ENCODE data around the gene RNF32. TPM values are rescaled to one million over a fixed set of nuclear protein-coding genes. Genes with fewer than 3 reads are reported as not detected.

RNF32 gene
- total and polyA plus RNA-seq, 2 of the 13 experiments (the other 11 are each of a cell fraction or from before 2014, with no cell fraction given), result not detected

GRCh38 chr7:156666368-156667109 lies 26.0 kb downstream of the RNF32 start (continued):
- TF ChIP-seq ZNF160 (CRISPR knock-in tag; IDR thresholded peaks at IDR 0.05) (no peak), ZNF768 (CRISPR knock-in tag; IDR thresholded peaks at IDR 0.05) (no peak), YY1 (IDR thresholded peaks at IDR 0.05; ENCODE audit: insufficient read depth, insufficient replicate concordance, low read depth, low read length) (no peak), KLF11 (CRISPR knock-in tag; IDR thresholded peaks at IDR 0.05) (no peak), RFX5 (IDR thresholded peaks at IDR 0.05; ENCODE audit: low read depth, low read length) (no peak), ZNF136 (CRISPR knock-in tag; IDR thresholded peaks at IDR 0.05; ENCODE audit: low read depth) (no peak), PRDM15 (CRISPR knock-in tag; IDR thresholded peaks at IDR 0.05) (no peak), BORCS8-MEF2B (CRISPR knock-in tag; IDR thresholded peaks at IDR 0.05) (no peak), ZSCAN20 (CRISPR knock-in tag; IDR thresholded peaks at IDR 0.05; ENCODE audit: borderline replicate concordance) (no peak), ZNF660 (CRISPR knock-in tag; IDR thresholded peaks at IDR 0.05; ENCODE audit: borderline replicate concordance, low read depth) (no peak), ZNF619 (CRISPR knock-in tag; IDR thresholded peaks at IDR 0.05) (no peak), AGO2 (optimal IDR thresholded peaks at IDR 0.05; ENCODE audit: low read depth, low read length) (no peak), ZNF350 (CRISPR knock-in tag; IDR thresholded peaks at IDR 0.05; ENCODE audit: borderline replicate concordance, low read depth) (no peak), SOX6 (IDR thresholded peaks at IDR 0.05) (no peak), SOX6 (CRISPR knock-in tag; IDR thresholded peaks at IDR 0.05) (peak; percentile 67), ZNF557 (CRISPR knock-in tag; IDR thresholded peaks at IDR 0.05) (no peak), KLF12 (CRISPR knock-in tag; IDR thresholded peaks at IDR 0.05; ENCODE audit: borderline replicate concordance) (no peak), TRIM24 (CRISPR knock-in tag; IDR thresholded peaks at IDR 0.05) (no peak), ZNF563 (CRISPR knock-in tag; IDR thresholded peaks at IDR 0.05) (no peak), FOXM1 (CRISPR knock-in tag; IDR thresholded peaks at IDR 0.05) (no peak), POLR2A (IDR thresholded peaks at IDR 0.05; ENCODE audit: insufficient read depth in 1 of 2, low read depth in 2 of 2, low read length in 2 of 2) (no peak)
- TF ChIP-seq, protein P1, sequence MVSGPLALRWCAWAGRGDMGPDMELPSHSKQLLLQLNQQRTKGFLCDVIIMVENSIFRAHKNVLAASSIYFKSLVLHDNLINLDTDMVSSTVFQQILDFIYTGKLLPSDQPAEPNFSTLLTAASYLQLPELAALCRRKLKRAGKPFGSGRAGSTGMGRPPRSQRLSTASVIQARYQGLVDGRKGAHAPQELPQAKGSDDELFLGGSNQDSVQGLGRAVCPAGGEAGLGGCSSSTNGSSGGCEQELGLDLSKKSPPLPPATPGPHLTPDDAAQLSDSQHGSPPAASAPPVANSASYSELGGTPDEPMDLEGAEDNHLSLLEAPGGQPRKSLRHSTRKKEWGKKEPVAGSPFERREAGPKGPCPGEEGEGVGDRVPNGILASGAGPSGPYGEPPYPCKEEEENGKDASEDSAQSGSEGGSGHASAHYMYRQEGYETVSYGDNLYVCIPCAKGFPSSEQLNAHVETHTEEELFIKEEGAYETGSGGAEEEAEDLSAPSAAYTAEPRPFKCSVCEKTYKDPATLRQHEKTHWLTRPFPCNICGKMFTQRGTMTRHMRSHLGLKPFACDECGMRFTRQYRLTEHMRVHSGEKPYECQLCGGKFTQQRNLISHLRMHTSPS (CRISPR knock-in tag; IDR thresholded peaks at IDR 0.05; ENCODE audit: low read depth), result no peak
- TF ChIP-seq, protein P2, sequence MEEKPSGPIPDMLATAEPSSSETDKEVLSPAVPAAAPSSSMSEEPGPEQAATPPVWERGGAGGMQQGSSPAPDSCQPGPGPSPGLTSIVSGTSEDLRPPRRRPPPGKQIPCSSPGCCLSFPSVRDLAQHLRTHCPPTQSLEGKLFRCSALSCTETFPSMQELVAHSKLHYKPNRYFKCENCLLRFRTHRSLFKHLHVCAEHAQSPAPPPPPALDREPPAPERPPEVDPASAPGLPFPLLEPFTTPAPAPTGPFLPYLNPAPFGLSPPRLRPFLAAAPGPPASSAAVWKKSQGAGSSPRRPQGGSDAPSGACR (CRISPR knock-in tag; IDR thresholded peaks at IDR 0.05), result 0 out of 2 replicates have a peak, but pooled peaks have one; percentile 37
- TF ChIP-seq, protein P3, sequence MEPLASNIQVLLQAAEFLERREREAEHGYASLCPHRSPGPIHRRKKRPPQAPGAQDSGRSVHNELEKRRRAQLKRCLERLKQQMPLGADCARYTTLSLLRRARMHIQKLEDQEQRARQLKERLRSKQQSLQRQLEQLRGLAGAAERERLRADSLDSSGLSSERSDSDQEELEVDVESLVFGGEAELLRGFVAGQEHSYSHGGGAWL (CRISPR knock-in tag; IDR thresholded peaks at IDR 0.05), result no peak

All from HepG2 (cell line).